Measurements from ENCODE around the gene NMRK1. TPM values are rescaled to one million over a fixed set of nuclear protein-coding genes. Genes with fewer than 3 reads are reported as not detected.

NMRK1 gene
- total RNA-seq, 2 donors from 2014 or later, result 16.2 to 34.1 TPM

DNA sequence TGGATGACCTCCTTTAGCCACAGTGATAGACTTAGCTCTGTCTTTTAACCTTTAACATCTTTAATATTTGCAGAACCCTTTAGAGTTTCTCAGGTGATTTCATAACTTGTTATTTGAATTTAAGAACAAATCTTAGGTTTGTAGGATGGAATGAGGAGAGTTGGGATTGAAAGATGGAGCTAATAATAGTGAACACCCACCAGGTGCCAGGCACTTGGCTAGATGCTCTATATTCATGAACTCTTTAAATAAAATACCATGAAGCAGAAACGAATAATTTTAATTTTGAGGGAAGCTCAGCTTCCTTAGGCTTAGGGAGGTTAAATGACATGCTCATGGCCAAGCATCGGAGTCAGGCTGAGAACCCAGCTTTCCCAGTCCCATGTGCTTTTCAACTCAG lies 40.4 kb downstream of the NMRK1 start:
- no peaks in the 10 kb centered on the region for H3K9me3 ChIP-seq
- DNase-seq (ENCODE audit: low spot score), result no peak
- no peak overlapping the region for H3K4me3 ChIP-seq
- intact Hi-C loops (cut with DNase I), result no loop called here
- no peaks in the 10 kb centered on the region for H3K4me1 ChIP-seq (replicated peaks)
- WGBS, result 46% methylated on average over 2 of the region's 2 CpGs
- no peak overlapping the region for H3K27ac ChIP-seq
- H3K27me3 ChIP-seq (replicated peaks; ENCODE audit: insufficient read depth), result no peaks in the 10 kb centered on the region
- H3K36me3 ChIP-seq, result no peaks in the 10 kb centered on the region
- TF ChIP-seq POLR2AphosphoS5 (IDR thresholded peaks at IDR 0.05) (no peak), POLR2A (IDR thresholded peaks at IDR 0.05) (no peak)
- TF ChIP-seq, protein P1, sequence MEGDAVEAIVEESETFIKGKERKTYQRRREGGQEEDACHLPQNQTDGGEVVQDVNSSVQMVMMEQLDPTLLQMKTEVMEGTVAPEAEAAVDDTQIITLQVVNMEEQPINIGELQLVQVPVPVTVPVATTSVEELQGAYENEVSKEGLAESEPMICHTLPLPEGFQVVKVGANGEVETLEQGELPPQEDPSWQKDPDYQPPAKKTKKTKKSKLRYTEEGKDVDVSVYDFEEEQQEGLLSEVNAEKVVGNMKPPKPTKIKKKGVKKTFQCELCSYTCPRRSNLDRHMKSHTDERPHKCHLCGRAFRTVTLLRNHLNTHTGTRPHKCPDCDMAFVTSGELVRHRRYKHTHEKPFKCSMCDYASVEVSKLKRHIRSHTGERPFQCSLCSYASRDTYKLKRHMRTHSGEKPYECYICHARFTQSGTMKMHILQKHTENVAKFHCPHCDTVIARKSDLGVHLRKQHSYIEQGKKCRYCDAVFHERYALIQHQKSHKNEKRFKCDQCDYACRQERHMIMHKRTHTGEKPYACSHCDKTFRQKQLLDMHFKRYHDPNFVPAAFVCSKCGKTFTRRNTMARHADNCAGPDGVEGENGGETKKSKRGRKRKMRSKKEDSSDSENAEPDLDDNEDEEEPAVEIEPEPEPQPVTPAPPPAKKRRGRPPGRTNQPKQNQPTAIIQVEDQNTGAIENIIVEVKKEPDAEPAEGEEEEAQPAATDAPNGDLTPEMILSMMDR (IDR thresholded peaks at IDR 0.05), result no peak

DNA sequence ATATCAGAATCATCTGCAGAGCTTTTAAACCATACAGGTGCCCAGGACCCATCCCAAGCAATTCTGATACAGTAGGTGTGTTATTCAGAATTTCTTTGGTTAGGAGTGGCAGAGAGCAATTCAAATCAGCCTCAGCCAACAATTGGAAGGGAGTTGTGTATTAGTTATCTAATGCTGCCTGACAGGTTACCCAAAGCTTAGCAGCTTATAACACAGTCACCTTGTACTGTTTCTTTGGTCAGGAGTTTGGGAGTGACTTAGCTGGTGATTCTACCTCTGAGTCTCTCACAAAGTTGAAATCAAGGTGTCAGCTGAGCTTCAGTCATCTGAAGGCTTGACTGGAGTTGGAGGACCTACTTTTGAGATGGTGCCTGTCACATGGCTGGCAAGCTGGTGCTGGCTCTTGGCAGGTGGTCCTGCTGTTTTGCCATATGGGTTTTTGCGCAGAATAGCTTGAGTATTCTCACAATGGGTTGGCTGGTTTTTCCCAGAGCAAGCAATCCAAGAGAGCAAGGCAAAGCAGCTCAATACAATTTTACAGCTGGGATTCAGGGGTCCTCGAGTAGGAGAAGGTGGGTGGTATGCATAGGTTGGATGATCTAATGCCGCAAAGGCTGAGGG lies 41.1 kb downstream of the NMRK1 start:
- 85% methylated on average over 3 of the region's 3 CpGs for WGBS

DNA sequence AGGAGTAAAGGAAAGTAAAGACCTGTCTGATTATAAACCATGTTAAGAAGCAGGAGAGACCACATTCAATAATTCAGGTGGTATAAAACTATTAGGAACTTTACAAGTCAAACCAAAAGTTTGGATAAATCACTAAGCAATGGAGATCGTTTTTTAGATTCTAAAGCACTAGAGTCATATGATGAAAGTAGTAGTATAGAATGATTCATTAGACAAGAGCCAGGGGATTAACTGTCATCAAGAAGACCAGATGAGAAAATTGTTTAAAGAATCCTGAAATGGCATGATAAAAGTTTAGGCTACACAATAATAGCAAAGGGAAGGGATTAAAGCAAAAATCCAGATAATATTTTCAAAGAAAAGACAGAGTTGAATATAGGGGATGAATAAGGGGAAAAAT lies 46.9 kb downstream of the NMRK1 start:
- TF ChIP-seq POLR2AphosphoS5 (IDR thresholded peaks at IDR 0.05) (no peak), POLR2A (IDR thresholded peaks at IDR 0.05) (no peak)
- TF ChIP-seq, protein P1 (IDR thresholded peaks at IDR 0.05), result no peak
- 80% methylated on average over 1 of the region's 1 CpG for WGBS

More for the DNA sequence above, 41.1 kb downstream of the NMRK1 start:
- no peaks in the 10 kb centered on the region for H3K27me3 ChIP-seq (replicated peaks; ENCODE audit: insufficient read depth)
- intact Hi-C loops (cut with DNase I), result no loop called here
- no peak overlapping the region for H3K4me3 ChIP-seq
- no peaks in the 10 kb centered on the region for H3K36me3 ChIP-seq
- TF ChIP-seq, protein P1 (IDR thresholded peaks at IDR 0.05), result no peak
- no peak for TF ChIP-seq POLR2A (IDR thresholded peaks at IDR 0.05)
- TF ChIP-seq POLR2AphosphoS5 (IDR thresholded peaks at IDR 0.05), result no peak
- DNase-seq (ENCODE audit: low spot score), result no peak
- no peaks in the 10 kb centered on the region for H3K9me3 ChIP-seq
- H3K27ac ChIP-seq, result no peak overlapping the region
- H3K4me1 ChIP-seq (replicated peaks), result no peaks in the 10 kb centered on the region

DNA sequence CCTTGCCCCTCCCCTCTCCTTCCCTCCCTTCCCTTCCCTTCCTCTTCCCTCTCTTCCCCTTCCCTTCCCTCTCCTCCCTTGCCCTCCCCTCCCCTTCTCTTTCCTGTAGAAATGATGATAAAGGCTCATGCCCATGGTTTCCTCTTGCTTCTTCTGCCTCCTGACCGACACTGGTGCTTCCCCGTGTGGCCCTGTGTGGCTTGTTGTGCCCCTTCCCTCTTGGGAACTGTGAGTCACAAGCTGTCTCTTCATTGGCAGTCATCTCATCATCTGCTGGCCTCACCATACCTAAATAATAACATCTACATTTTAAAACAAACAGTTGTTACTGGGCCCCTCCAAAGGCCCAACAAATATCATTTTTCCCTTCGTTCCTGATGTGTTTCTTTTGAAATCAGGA lies 48.2 kb downstream of the NMRK1 start:
- intact Hi-C loops (cut with DNase I), result no loop called here
- no peak for DNase-seq (ENCODE audit: low spot score)

More for the DNA sequence above, 46.9 kb downstream of the NMRK1 start:
- H3K4me1 ChIP-seq (replicated peaks), result no peaks in the 10 kb centered on the region
- no peaks in the 10 kb centered on the region for H3K36me3 ChIP-seq
- no peak overlapping the region for H3K27ac ChIP-seq
- H3K27me3 ChIP-seq (replicated peaks; ENCODE audit: insufficient read depth), result no peaks in the 10 kb centered on the region
- no peak overlapping the region for H3K4me3 ChIP-seq
- intact Hi-C loops (cut with DNase I), result no loop called here
- no peaks in the 10 kb centered on the region for H3K9me3 ChIP-seq
- DNase-seq (ENCODE audit: low spot score), result no peak

DNA sequence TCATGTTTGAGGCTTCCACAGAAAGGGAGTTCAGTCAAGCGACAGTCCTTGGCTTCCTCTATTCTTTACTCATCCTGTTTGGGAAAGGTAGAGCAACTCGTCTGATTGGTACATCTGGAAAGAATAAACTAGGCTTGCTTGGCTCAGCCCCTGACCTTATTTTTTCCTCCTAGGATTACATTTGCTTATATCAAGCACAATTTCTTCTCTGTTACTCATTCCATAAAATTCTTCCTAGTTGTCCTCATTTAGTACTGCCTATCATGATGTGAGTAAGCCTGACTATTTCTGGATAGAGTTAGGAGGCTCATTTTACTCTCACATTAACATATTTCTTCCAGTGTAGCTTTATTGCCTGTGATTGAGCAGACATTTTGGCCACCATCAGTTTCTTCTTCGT lies 48.9 kb downstream of the NMRK1 start:
- TF ChIP-seq, protein P1 (IDR thresholded peaks at IDR 0.05), result no peak
- no peak for TF ChIP-seq POLR2A (IDR thresholded peaks at IDR 0.05)
- TF ChIP-seq POLR2AphosphoS5 (IDR thresholded peaks at IDR 0.05), result no peak
- no peak overlapping the region for H3K27ac ChIP-seq

More for the DNA sequence above, 48.2 kb downstream of the NMRK1 start:
- 79% methylated on average over 3 of the region's 3 CpGs for WGBS
- Histone ChIP-seq H3K36me3 (no peaks in the 10 kb centered on the region), H3K27me3 (replicated peaks; ENCODE audit: insufficient read depth) (no peaks in the 10 kb centered on the region), H3K9me3 (no peaks in the 10 kb centered on the region), H3K27ac (no peak overlapping the region), H3K4me3 (no peak overlapping the region), H3K4me1 (replicated peaks) (no peaks in the 10 kb centered on the region)
- TF ChIP-seq, protein P1 (IDR thresholded peaks at IDR 0.05), result no peak
- no peak for TF ChIP-seq POLR2A (IDR thresholded peaks at IDR 0.05)

More for the DNA sequence above, 48.9 kb downstream of the NMRK1 start:
- Histone ChIP-seq H3K4me3 (no peak overlapping the region), H3K4me1 (replicated peaks) (no peaks in the 10 kb centered on the region), H3K36me3 (no peaks in the 10 kb centered on the region), H3K27me3 (replicated peaks; ENCODE audit: insufficient read depth) (no peaks in the 10 kb centered on the region), H3K9me3 (no peaks in the 10 kb centered on the region)
- 48% methylated on average over 3 of the region's 3 CpGs for WGBS
- intact Hi-C loops (cut with DNase I), result no loop called here
- no peak for DNase-seq (ENCODE audit: low spot score)

All from prostate gland (tissue), 2 donors.